Calu3 (cell line): ENCODE data around the gene PCDH12. TPM values are rescaled to one million over a fixed set of nuclear protein-coding genes. Genes with fewer than 3 reads are reported as not detected.

Experiments used
- Bru-seq: library from RNA; stranded (reverse); fragments of 400-500 nt; gene quantifications from one replicate; lab custom pipeline; 2021; lab: Mats Ljungman, UMichigan
- BruChase-seq, 2 experiments: library from RNA; stranded (reverse); fragments of 400-500 nt; gene quantifications; one replicate each; lab custom pipeline; 2021; lab: Mats Ljungman, UMichigan
- BruUV-seq: library from RNA; stranded (reverse); fragments of 400-500 nt; replicated peaks from 2 replicates; lab custom pipeline; 2021; lab: Mats Ljungman, UMichigan
- CTCF ChIA-PET: fragments of 300-600 bp; sonication (Branson Sonifier 250); formaldehyde crosslinking; loops from one replicate; lab custom pipeline; 2022; ENCODE audit warnings: antibody characterized with exemption; lab: Charles Lee
- DNase-seq: peaks from one replicate; pipeline ENCODE4 v3.0.0; 2022
- H3K27ac Mint-ChIP-seq: one replicate; pipeline ENCODE4 v1.8.0; 2022; ENCODE audit warnings: mixed read lengths; ENCODE audit not compliant: unreplicated experiment
- H3K27me3 Mint-ChIP-seq: one replicate; pipeline ENCODE4 v1.8.0; 2022; ENCODE audit warnings: mixed read lengths; ENCODE audit not compliant: unreplicated experiment
- H3K36me3 Mint-ChIP-seq: one replicate; pipeline ENCODE4 v1.8.0; 2022; ENCODE audit warnings: mild to moderate bottlenecking, moderate library complexity, mixed read lengths; ENCODE audit not compliant: insufficient read depth, unreplicated experiment
- H3K4me1 Mint-ChIP-seq: one replicate; pipeline ENCODE4 v1.8.0; 2022; ENCODE audit warnings: mild to moderate bottlenecking, low read depth, mixed read lengths; ENCODE audit not compliant: unreplicated experiment
- H3K4me3 Mint-ChIP-seq: one replicate; pipeline ENCODE4 v1.8.0; 2022; ENCODE audit warnings: mild to moderate bottlenecking, low read depth, moderate library complexity, mixed read lengths; ENCODE audit not compliant: unreplicated experiment
- H3K9me3 Mint-ChIP-seq: one replicate; pipeline ENCODE4 v1.8.0; 2022; ENCODE audit warnings: low read depth, mixed read lengths; ENCODE audit not compliant: unreplicated experiment
- CTCF ChIP-seq: fragments of 200-600 bp; IDR thresholded peaks from one replicate; pipeline ENCODE4 v1.8.0; 2022; ENCODE audit warnings: antibody characterized with exemption; ENCODE audit not compliant: unreplicated experiment
- intact Hi-C: fragments of 100-400 bp; cut with micrococcal nuclease; formaldehyde crosslinking; loops from one replicate; pipeline ENCODE4 v1.10.0; 2022; ENCODE audit not compliant: unreplicated experiment
- long read RNA-seq: library from polyadenylated mRNA; stranded (forward); transcript quantifications from one replicate; pipeline ENCODE4 v2.0.0, GENCODE V29; 2022
- total RNA-seq: library from RNA; stranded (reverse); gene quantifications from 2 replicates; pipeline ENCODE4 v1.2.3, GENCODE V29; 2022

The PCDH12 gene
- not detected in 2 replicates for total RNA-seq
- Bru-seq, nascent RNA = percentile 5 among the genes with signal in this experiment
- BruChase-seq, experiment 1, labeled RNA remaining after a 6-hour chase = not detected
- BruChase-seq, experiment 2, labeled RNA remaining after a 2-hour chase = percentile 6 among the genes with signal in this experiment
- long read RNA-seq, partial matches to known transcripts = 0 of 1 reads
- long read RNA-seq, other reads (novel, unspliced or antisense) = 1 of 1 reads

- CTCF ChIA-PET = no interaction called here
- intact Hi-C loops = no loop called here
- no peaks in the 10 kb centered on the region for H3K36me3 Mint-ChIP-seq
- TF ChIP-seq CTCF = no peak
- BruUV-seq = no TSS peak
- H3K27ac Mint-ChIP-seq = no peak within 1 kb of the TSS
- H3K4me1 Mint-ChIP-seq = no peaks in the 10 kb centered on the region
- no peak within 1 kb of the TSS for H3K4me3 Mint-ChIP-seq
- no peak for DNase-seq
- peaks cover 17% of the 10 kb centered on the region for H3K27me3 Mint-ChIP-seq
- no peaks in the 10 kb centered on the region for H3K9me3 Mint-ChIP-seq
Observed at GRCh38 chr5:141958113-141958512, at the start of gene PCDH12. Gene PCDH12 (minus strand): TSS chr5:141958202. CDS start chr5:141957851, 351 bp downstream.

GRCh38 chr5:142007237-142007544, 49.2 kb upstream of the PCDH12 start:
- CTCF ChIA-PET = no interaction called here
- Mint-ChIP-seq H3K36me3 (peaks cover 40% of the 10 kb centered on the region), H3K4me1 (no peaks in the 10 kb centered on the region), H3K27ac (no peak overlapping the region), H3K9me3 (no peaks in the 10 kb centered on the region), H3K4me3 (no peak overlapping the region), H3K27me3 (no peaks in the 10 kb centered on the region)
- intact Hi-C loops = no loop called here
- no TSS peak for BruUV-seq
- DNase-seq = no peak
- no peak for TF ChIP-seq CTCF

GRCh38 chr5:142006363-142007236, 48.6 kb upstream of the PCDH12 start:
- intact Hi-C loops = no loop called here
- CTCF ChIA-PET = no interaction called here
- H3K27me3 Mint-ChIP-seq = no peaks in the 10 kb centered on the region
- H3K4me3 Mint-ChIP-seq = no peak overlapping the region
- DNase-seq = no peak
- no peaks in the 10 kb centered on the region for H3K4me1 Mint-ChIP-seq
- BruUV-seq = no TSS peak
- no peak for TF ChIP-seq CTCF
- H3K27ac Mint-ChIP-seq = no peak overlapping the region
- peaks cover 37% of the 10 kb centered on the region for H3K36me3 Mint-ChIP-seq
- H3K9me3 Mint-ChIP-seq = no peaks in the 10 kb centered on the region

- Mint-ChIP-seq H3K27me3 (no peaks in the 10 kb centered on the region), H3K4me3 (no peak overlapping the region), H3K36me3 (peaks cover 53% of the 10 kb centered on the region), H3K4me1 (no peaks in the 10 kb centered on the region), H3K27ac (no peak overlapping the region), H3K9me3 (no peaks in the 10 kb centered on the region)
- no peak for DNase-seq
- intact Hi-C loops = no loop called here
- TF ChIP-seq CTCF = no peak
- CTCF ChIA-PET = no interaction called here
- no TSS peak for BruUV-seq
Observed at GRCh38 chr5:142003266-142003800, 45.3 kb upstream of the PCDH12 start.
